Ascending aorta (tissue), 2 donors: Measurements from ENCODE around the gene RNF14. TPM values are rescaled to one million over a fixed set of nuclear protein-coding genes. Genes with fewer than 3 reads are reported as not detected.

Source experiments
- DNase-seq, 2 donors: peaks; one replicate each; pipeline ENCODE4 v3.0.0-alpha.2; 2019; ENCODE audit warnings: low spot score in 2 of 2
- H3K27ac ChIP-seq, 2 donors: fragments of 200-600 bp; sonication (generic); one replicate each; pipeline ENCODE4 v1.5.1; 2016 to 2017; ENCODE audit warnings: mild to moderate bottlenecking in 1 of 2
- H3K27me3 ChIP-seq: fragments of 200-600 bp; sonication (generic); one replicate; pipeline ENCODE4 v1.5.1; 2017
- H3K36me3 ChIP-seq, 2 donors: fragments of 200-600 bp; sonication (generic); one replicate each; pipeline ENCODE4 v1.5.1; 2016
- H3K4me1 ChIP-seq, 2 donors: fragments of 200-600 bp; sonication (generic); one replicate each; pipeline ENCODE4 v1.5.1; 2016 to 2017; ENCODE audit warnings: mild to moderate bottlenecking in 1 of 2
- H3K4me3 ChIP-seq, 2 donors: fragments of 200-600 bp; sonication (generic); one replicate each; pipeline ENCODE4 v1.5.1; 2016 to 2017; ENCODE audit warnings: mild to moderate bottlenecking in 1 of 2
- H3K9me3 ChIP-seq, 2 donors: fragments of 200-600 bp; sonication (generic); one replicate each; pipeline ENCODE4 v1.5.1; 2016
- intact Hi-C: fragments of 100-400 bp; cut with DNase I; formaldehyde crosslinking; loops from one replicate; pipeline ENCODE4 v1.15.1; 2023
- total RNA-seq: library from RNA; depleted of rRNA; stranded (reverse); fragments of >200 nt; gene quantifications from one replicate; pipeline ENCODE4 v1.1.0, GENCODE V29; 2016
- TF ChIP-seq, protein P1 (sequence below), 3 experiments: fragments of 200-600 bp in 2 of 3; fragments of 450-650 bp in 1 of 3; sonication (generic) in 2 of 3; IDR thresholded peaks; one replicate each; pipeline ENCODE4 v1.5.1; 2016 to 2019; ENCODE audit warnings: antibody characterized with exemption in 3 of 3, mild to moderate bottlenecking in 1 of 3, moderate library complexity in 1 of 3

Gene RNF14
- total RNA-seq, 1 donor from 2014 or later, result 8.8 TPM

- H3K36me3 ChIP-seq, result peaks cover 76 to 79% of the 10 kb centered on the region in 2 donors
- TF ChIP-seq, protein P1, sequence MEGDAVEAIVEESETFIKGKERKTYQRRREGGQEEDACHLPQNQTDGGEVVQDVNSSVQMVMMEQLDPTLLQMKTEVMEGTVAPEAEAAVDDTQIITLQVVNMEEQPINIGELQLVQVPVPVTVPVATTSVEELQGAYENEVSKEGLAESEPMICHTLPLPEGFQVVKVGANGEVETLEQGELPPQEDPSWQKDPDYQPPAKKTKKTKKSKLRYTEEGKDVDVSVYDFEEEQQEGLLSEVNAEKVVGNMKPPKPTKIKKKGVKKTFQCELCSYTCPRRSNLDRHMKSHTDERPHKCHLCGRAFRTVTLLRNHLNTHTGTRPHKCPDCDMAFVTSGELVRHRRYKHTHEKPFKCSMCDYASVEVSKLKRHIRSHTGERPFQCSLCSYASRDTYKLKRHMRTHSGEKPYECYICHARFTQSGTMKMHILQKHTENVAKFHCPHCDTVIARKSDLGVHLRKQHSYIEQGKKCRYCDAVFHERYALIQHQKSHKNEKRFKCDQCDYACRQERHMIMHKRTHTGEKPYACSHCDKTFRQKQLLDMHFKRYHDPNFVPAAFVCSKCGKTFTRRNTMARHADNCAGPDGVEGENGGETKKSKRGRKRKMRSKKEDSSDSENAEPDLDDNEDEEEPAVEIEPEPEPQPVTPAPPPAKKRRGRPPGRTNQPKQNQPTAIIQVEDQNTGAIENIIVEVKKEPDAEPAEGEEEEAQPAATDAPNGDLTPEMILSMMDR (IDR thresholded peaks at IDR 0.05), result no peak
- no peak for DNase-seq
- H3K9me3 ChIP-seq, result no peaks in the 10 kb centered on the region
- H3K27ac ChIP-seq, result no peak overlapping the region
- H3K4me3 ChIP-seq, result no peak overlapping the region
- intact Hi-C loops, result no loop called here
- H3K27me3 ChIP-seq, result no peaks in the 10 kb centered on the region
- H3K4me1 ChIP-seq, result no peaks in the 10 kb centered on the region
These were observed 17.2 kb downstream of the RNF14 start for GRCh38 chr5:141986072-141986471.

- DNase-seq, result no peak
- H3K36me3 ChIP-seq, result peaks cover 64% of the 10 kb centered on the region in 2 donors
- H3K27ac ChIP-seq, result no peak overlapping the region
- no peaks in the 10 kb centered on the region for H3K9me3 ChIP-seq
- TF ChIP-seq, protein P1 (IDR thresholded peaks at IDR 0.05), result no peak
- no peaks in the 10 kb centered on the region for H3K4me1 ChIP-seq
- intact Hi-C loops, result loop anchor here (10.0 kb wide), 1 partner anchor 705 kb away; no protein-coding TSS in a partner anchor
- H3K27me3 ChIP-seq, result no peaks in the 10 kb centered on the region
- no peak overlapping the region for H3K4me3 ChIP-seq
These were observed 20.8 kb downstream of the RNF14 start for GRCh38 chr5:141989720-141990119.

DNA sequence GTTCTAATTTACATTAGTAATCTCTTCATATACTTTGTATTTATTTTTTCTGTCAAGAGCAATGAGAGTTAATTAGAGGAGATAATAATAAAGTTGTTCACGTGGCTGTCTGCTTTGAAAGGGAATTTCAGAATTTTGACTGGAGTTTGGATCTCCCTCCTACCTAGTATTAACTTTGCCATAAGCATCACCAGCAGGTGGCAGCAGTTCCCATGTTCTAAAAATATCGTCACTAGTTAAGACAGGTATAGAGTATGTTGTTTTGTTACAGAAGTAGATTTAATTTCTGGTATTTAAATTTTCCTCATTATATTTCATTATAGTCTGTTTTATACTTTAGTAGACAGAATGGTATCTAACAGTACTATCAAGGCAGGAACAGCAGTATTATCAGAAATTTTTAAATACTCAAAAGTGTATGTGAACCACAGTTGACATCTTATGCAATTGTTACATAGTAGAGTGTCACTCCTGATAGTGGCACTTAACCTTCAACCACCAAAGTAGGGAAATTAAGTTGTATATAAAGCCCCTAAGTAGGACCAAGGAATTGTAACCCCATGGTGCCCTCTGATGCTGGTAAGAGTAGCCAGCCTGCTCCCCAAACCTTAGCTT lies 23.6 kb downstream of the RNF14 start:
- TF ChIP-seq, protein P1 (IDR thresholded peaks at IDR 0.05), result peak; percentile 54 to 80 (median 72)
- H3K27ac ChIP-seq, result no peak overlapping the region
- H3K4me3 ChIP-seq, result no peak overlapping the region
- no peaks in the 10 kb centered on the region for H3K4me1 ChIP-seq
- H3K36me3 ChIP-seq, result peaks cover 44 to 46% of the 10 kb centered on the region in 2 donors
- H3K9me3 ChIP-seq, result no peaks in the 10 kb centered on the region
- no peaks in the 10 kb centered on the region for H3K27me3 ChIP-seq
- intact Hi-C loops, result loop anchor here (1.0 to 10.0 kb wide), 3 partner anchors 23 to 702 kb away; no protein-coding TSS in a partner anchor
- DNase-seq, result peak in 1 of 2 donors; percentile 83

GRCh38 chr5:141994511-141995136 lies 25.7 kb downstream of the RNF14 start:
- no peaks in the 10 kb centered on the region for H3K4me1 ChIP-seq
- no peak for DNase-seq
- no peaks in the 10 kb centered on the region for H3K9me3 ChIP-seq
- intact Hi-C loops, result loop anchor here (10.0 kb wide), 1 partner anchor 700 kb away; no protein-coding TSS in a partner anchor
- H3K27ac ChIP-seq, result no peak overlapping the region
- TF ChIP-seq, protein P1 (IDR thresholded peaks at IDR 0.05), result no peak
- H3K36me3 ChIP-seq, result peaks cover 32 to 33% of the 10 kb centered on the region in 2 donors
- H3K27me3 ChIP-seq, result no peaks in the 10 kb centered on the region
- H3K4me3 ChIP-seq, result no peak overlapping the region

GRCh38 chr5:141995656-141996055 lies 26.8 kb downstream of the RNF14 start:
- intact Hi-C loops, result loop anchor here (10.0 kb wide), 1 partner anchor 699 kb away; no protein-coding TSS in a partner anchor
- DNase-seq, result no peak
- Histone ChIP-seq H3K4me1 (no peaks in the 10 kb centered on the region), H3K36me3 (peaks cover 25 to 36% of the 10 kb centered on the region in 2 donors), H3K27ac (no peak overlapping the region), H3K9me3 (no peaks in the 10 kb centered on the region), H3K27me3 (no peaks in the 10 kb centered on the region), H3K4me3 (no peak overlapping the region)
- TF ChIP-seq, protein P1 (IDR thresholded peaks at IDR 0.05), result no peak
